ENCODE results near the gene GARIN5B. TPM values are rescaled to one million over a fixed set of nuclear protein-coding genes. Genes with fewer than 3 reads are reported as not detected.

GARIN5B gene
- total RNA-seq, 2 experiments from 2014 or later: not detected

DNA sequence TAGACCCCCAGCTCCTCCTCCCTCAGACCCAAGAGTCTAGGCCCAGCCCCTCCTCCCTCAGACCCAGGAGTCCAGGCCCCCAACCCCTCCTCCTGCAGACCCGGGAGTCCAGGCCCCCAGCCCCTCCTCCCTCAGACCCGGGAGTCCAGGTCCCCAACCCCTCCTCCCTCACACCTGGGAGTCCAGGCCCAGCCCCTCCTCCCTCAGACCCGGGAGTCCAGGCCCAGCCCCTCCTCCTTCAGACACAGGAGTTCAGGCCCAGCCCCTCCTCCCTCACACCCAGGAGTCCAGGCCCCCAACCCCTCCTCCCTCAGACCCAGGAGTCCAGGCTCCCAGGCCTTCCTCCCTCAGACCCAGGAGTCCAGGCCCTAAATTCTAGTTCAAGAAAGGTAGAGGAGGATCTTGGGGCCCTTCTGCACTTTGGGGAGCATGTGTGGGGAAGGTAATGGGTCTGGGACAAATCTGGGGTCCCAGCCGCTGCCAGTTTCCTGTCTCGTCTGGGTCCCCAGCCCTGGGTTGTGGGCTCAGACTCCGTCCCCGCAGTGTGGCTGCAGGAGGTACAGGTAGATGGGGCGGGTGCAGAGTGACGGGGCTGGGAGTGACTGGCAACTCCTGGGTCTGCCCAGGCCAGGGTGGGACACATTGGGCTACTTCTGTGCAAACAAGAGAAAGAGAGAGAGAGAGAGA is 10.4 kb upstream of the GARIN5B start:
- POLR2A ChIA-PET: interaction anchor here (0.6 to 1.4 kb wide), 2 partner anchors 11 to 43 kb away, joined by 3 read pairs; partner anchors contain the start of gene TMEM238
- no peak overlapping the region for H3K27ac Mint-ChIP-seq
- peaks cover 5% of the 10 kb centered on the region for H3K4me1 Mint-ChIP-seq
- no peaks in the 10 kb centered on the region for H3K9me3 Mint-ChIP-seq
- ATAC-seq (ENCODE audit: low read depth) (no peak), DNase-seq (no peak)
- H3K27me3 Mint-ChIP-seq: peaks cover 39% of the 10 kb centered on the region
- H3K36me3 Mint-ChIP-seq: peaks cover 2% of the 10 kb centered on the region
- H3K4me3 Mint-ChIP-seq: no peak overlapping the region

DNA sequence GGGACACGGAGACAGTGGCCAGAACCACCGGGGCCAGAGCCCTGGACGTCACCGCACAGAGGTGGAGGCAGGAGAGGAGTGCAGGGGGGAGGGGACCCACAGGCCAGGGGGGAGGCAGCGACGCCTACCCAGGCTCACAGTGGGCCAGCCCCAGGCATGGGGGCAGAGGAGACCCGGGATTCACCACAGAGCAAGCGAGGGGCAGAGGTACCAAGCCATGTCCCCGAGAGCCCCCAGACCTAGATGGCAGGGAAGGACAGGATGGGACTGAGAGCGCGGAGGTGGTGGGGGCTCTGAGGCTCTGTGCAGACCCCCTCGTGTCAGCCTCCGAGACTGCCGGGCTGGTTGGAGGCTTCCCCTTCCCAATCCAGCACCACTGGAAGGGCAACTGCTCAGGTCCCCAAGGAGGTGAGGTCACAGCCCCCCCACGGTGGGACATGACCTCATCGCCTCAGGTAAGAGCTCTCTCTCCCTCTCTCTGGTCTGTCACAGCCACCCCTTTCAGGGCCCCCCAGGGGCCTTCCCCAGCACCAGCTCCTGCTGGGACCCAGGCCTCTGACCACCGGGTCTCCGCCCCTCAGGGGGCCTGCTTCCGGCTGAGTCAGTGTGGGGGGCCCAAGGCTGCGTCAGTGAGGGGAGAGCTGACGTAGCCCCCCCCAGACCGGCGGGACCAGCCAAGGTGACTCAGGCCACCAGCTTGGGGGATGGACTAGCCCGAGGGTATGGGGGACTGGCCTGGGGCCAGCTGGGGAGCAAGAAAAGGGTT is 9.4 kb upstream of the GARIN5B start:
- POLR2A ChIA-PET: interaction anchor here (0.6 kb wide), 1 partner anchor 42 kb away, joined by 3 read pairs; no protein-coding TSS in a partner anchor
- Mint-ChIP-seq H3K27me3 (peaks cover 40% of the 10 kb centered on the region), H3K27ac (no peak overlapping the region), H3K36me3 (peaks cover 2% of the 10 kb centered on the region), H3K4me3 (no peak overlapping the region), H3K4me1 (peaks cover 5% of the 10 kb centered on the region), H3K9me3 (no peaks in the 10 kb centered on the region)
- ATAC-seq (ENCODE audit: low read depth): peak; percentile 17
- DNase-seq: no peak

DNA sequence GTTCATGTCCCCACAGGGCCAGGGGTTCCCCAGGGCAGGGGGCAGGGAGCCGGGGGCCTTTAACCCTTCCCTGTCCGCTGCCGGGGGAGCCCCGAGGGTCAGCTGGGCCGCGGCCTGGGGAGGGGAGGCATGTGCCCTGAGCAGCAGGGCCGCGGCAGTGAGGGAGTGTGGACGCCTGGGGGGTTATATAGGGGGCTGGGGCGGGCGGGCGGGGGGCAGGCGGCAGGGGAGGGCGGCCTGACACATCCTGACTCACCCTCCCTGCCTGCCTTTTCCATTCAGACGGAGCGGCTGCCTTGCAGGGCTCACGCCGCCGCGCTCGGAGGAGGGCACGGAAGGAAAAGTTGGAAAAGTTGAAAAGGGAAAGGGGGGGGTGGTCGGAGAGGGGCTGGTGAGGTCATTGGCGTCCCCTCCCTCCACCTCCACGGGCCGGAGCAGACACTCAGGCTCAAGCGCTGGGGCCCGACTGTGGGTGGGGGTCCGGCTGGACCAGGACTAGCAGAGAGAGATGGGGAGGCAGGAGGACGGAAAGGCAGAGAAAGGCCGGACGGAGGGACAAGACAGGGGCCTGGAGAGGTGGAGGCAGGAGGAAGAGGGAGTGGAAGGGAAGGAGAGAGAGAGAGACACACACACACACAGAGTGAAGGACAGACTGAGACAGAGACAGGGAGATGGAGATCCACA is 7.4 kb upstream of the GARIN5B start, which contains the start of gene IL11:
Gene IL11, minus strand, starts transcription at position 159 of the 684 bp plus-strand sequence. Its CDS starts 153 bp downstream, at position 6.
- POLR2A ChIA-PET: interaction anchor here (2.3 kb wide), 1 partner anchor 13 kb away, joined by 10 read pairs; the partner anchor contains the start of gene TMEM238
- Mint-ChIP-seq H3K4me1 (peaks cover 5% of the 10 kb centered on the region), H3K9me3 (no peaks in the 10 kb centered on the region), H3K4me3 (peak within 1 kb of the TSS; percentile 61), H3K27me3 (peaks cover 37% of the 10 kb centered on the region), H3K36me3 (peaks cover 2% of the 10 kb centered on the region), H3K27ac (no peak within 1 kb of the TSS)
- DNase-seq (no peak), ATAC-seq (ENCODE audit: low read depth) (peak; percentile 4)

DNA sequence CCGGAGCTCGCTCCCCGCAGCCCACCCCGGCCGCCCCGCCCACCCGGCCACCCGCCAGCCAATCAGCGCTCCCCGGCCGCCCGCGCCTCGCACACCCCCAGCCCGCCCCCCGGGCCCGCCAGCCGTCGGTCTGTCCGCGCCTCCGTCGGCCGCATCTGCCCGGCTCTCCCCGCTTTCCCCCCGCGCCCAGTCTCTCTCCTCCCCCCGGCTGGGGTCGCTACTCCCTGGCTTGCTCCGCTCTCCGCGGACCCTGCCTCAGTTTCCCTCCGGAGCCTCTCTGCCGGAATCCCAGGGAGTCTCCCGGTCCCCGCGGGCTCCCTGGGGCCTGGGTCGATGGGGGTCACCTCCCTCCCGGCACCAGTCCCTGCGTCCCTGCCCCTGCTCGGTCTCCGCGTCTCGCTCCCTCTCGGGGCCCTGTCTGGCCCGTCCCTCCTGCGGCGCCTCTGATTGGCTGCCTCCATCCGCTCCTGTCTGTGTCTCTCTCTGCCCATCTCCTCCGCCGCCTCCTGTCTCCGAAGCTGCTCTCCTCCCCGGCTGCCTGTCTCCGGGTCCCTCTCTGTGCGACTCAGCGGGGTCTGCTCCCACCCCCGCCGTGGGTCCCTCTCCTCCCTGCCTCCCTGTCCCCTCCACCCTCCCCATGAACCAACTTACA is 6.7 kb upstream of the GARIN5B start:
- peaks cover 2% of the 10 kb centered on the region for H3K36me3 Mint-ChIP-seq
- DNase-seq: no peak
- H3K27ac Mint-ChIP-seq: no peak overlapping the region
- ATAC-seq (ENCODE audit: low read depth): peak; percentile 27
- H3K4me3 Mint-ChIP-seq: peak overlapping the region; percentile 61
- H3K9me3 Mint-ChIP-seq: no peaks in the 10 kb centered on the region
- H3K4me1 Mint-ChIP-seq: peaks cover 5% of the 10 kb centered on the region
- POLR2A ChIA-PET: interaction anchor here (2.3 kb wide), 1 partner anchor 14 kb away, joined by 10 read pairs; the partner anchor contains the start of gene TMEM238
- peaks cover 37% of the 10 kb centered on the region for H3K27me3 Mint-ChIP-seq

DNA sequence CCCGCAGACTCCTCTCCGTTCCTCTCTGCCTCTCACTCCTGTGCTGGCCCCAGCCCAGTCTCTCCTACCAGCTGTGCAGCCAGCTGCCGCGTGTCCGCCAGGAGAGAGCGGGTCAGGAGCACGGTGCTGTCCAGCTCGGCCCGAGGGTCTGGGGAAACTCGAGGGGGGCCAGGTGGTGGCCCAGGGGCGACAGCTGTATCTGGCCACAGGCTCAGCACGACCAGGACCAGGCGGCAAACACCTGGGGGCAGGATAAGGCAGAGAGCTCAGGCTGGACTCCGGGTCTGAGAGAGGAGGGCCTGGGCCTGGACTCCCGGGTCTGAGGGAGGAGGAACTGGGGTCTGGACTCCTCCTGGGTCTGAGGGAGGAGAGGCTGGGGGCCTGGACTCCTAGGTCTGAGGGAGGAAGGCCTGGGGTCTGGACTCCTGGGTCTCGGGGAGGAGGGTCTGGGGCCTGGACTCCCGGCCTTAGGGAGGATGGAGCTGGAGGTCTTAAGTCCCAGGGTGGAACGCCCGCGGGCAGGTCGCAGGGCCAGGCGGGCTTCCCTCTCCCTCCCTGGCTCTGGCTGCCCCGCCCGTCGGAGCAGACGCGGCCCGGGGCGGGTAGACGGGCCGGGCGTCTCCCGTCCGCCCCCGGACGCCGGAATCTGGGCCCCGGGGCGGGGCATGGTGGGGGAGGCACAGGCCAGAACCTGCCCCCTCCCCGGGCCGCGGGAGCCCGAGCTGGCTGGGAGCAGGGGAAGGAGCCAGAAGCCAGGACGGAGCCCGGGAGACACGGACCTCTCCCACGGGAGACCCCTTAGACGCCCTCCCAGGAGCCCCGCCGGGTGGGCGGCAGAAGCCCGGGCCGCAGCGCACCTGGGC is 5.9 kb upstream of the GARIN5B start:
- Mint-ChIP-seq H3K9me3 (no peaks in the 10 kb centered on the region), H3K36me3 (peaks cover 2% of the 10 kb centered on the region), H3K4me3 (no peak overlapping the region), H3K4me1 (peaks cover 5% of the 10 kb centered on the region), H3K27me3 (peaks cover 37% of the 10 kb centered on the region), H3K27ac (no peak overlapping the region)
- DNase-seq: no peak
- peak; percentile 37 for ATAC-seq (ENCODE audit: low read depth)
- POLR2A ChIA-PET: interaction anchor here (2.3 kb wide), 1 partner anchor 15 kb away, joined by 10 read pairs; the partner anchor contains the start of gene TMEM238

DNA sequence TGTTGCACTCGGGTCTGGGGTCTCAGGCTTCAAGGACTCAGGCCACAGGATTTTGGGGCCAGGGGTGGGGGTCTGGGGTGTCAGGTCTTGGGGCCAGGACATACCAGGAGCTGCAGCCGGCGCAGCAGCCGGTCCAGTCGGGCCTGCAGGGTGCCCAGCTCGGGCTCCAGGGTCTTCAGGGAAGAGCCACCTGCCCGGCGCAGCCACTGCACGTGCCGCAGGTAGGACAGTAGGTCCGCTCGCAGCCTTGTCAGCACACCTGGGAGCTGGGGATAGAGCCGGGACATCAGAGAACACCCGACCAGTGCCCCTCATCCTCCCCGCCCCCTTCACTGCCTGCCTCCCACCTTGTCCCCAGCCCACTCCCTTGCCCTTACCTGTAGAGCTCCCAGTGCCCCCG is 5.0 kb upstream of the GARIN5B start:
- ATAC-seq (ENCODE audit: low read depth): no peak
- no peaks in the 10 kb centered on the region for H3K9me3 Mint-ChIP-seq
- POLR2A ChIA-PET: interaction anchor here (2.3 kb wide), 1 partner anchor 16 kb away, joined by 10 read pairs; the partner anchor contains the start of gene TMEM238
- H3K4me1 Mint-ChIP-seq: peaks cover 2% of the 10 kb centered on the region
- DNase-seq: no peak
- peaks cover 32% of the 10 kb centered on the region for H3K27me3 Mint-ChIP-seq
- no peak overlapping the region for H3K4me3 Mint-ChIP-seq
- no peak overlapping the region for H3K27ac Mint-ChIP-seq
- H3K36me3 Mint-ChIP-seq: peaks cover 2% of the 10 kb centered on the region

DNA sequence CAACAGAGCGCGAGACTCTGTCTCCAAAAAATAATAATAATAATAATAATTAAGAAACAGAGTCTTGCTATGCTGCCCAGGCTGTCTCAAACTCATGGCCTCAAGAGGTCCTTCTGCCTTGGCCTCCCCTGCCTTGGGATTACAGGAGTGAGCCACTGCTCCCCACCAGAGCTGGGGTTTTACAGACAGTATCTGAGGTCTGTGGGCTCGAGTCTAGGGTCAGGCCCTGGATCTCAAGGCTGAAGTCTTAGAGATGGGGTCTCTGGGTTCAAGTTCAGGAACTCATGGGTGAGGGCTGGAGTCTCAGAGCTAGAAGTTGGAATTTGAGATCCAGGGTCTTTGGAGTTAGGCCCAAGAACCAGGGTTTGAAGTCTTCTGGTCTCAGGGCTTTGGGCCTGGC is 3.7 kb upstream of the GARIN5B start:
- DNase-seq: no peak
- no peaks in the 10 kb centered on the region for H3K9me3 Mint-ChIP-seq
- H3K4me3 Mint-ChIP-seq: no peak overlapping the region
- H3K27me3 Mint-ChIP-seq: peaks cover 28% of the 10 kb centered on the region
- H3K27ac Mint-ChIP-seq: no peak overlapping the region
- no peak for ATAC-seq (ENCODE audit: low read depth)
- peaks cover 2% of the 10 kb centered on the region for H3K36me3 Mint-ChIP-seq
- POLR2A ChIA-PET: no interaction called here
- peaks cover 2% of the 10 kb centered on the region for H3K4me1 Mint-ChIP-seq

DNA sequence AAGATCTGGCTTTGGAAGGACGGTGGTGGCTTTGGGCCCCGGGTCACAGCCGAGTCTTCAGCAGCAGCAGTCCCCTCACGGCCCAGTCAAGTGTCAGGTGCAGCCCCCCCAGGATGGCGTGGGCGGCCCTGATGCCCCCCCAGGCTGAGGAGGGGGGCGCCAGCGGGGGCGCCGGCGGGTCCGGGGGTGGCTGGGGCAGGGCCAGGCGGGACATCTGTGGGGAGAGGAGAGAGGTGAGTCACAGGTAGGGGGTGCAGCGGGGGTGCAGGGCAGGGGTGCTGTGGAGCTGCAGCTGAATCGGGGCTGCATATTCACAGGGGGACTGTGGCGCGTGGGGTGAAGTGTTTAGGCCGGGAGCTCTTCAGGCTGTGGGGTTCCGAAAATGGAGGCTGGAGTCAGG is 2.9 kb upstream of the GARIN5B start:
- Mint-ChIP-seq H3K36me3 (peaks cover 2% of the 10 kb centered on the region), H3K27me3 (peaks cover 20% of the 10 kb centered on the region), H3K27ac (no peak overlapping the region), H3K9me3 (no peaks in the 10 kb centered on the region), H3K4me1 (peaks cover 2% of the 10 kb centered on the region), H3K4me3 (no peak overlapping the region)
- POLR2A ChIA-PET: no interaction called here
- DNase-seq (no peak), ATAC-seq (ENCODE audit: low read depth) (no peak)

DNA sequence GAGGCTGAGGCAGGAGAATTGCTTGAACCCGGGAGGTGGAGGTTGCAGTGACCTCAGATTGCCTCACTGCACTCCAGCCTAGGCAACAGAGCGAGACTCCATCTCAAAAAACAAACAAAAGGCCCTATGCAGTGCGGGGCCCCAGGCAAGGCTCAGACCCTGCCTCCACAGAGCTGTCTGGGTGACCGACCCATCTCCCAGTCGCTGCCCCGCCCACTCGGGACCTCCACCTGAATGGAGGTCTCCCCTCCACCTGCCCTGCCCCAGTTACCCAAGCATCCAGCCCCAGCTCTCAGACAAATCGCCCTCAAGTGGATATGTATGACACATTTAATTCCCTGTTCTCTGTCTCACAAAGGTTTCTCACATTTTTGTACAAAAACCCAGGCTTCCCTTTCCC is 2.2 kb upstream of the GARIN5B start:
- no peak overlapping the region for H3K27ac Mint-ChIP-seq

DNA sequence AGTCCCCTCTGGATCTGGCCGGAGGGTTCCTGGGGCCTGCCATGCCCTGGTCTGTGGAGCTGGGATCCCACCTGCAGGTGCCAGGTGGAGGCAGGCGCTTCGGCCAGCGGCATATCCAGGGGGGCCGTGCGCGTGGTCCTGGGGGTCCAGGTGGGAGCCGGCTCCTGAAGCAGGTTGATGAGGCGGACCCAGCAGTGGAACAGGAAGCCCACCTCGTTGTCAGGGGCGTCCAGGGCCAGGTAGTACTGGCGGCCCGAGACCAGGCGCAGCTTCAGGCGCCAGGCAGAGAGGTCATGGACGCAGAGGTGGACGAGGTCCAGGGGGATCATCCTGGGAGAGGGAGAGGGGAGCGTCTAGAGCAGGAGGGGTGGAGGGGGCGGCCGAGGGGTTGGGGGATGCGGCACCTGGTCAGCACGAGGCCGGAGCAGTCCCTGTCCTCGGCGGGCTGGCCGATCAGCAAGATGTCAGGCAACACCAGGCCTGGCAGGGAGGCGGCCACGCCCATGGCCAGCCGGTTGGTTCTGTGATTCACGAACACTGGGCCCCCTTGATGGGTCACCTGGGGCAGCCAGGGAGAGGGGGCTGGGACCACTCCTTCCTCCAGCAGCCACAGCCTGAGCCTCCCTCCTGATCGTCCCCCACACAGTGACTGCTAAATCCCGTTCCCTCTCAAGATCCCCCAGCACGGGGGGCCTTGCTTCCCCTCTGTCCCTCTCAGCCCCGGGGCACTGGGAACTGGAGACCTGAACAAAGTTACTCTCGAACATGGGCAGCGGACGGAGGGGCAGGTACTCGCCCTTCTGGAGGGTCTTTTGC is 678 bp downstream of the GARIN5B start:
- ATAC-seq (ENCODE audit: low read depth) (no peak), DNase-seq (no peak)
- Mint-ChIP-seq H3K27me3 (peaks cover 6% of the 10 kb centered on the region), H3K4me3 (no peak overlapping the region), H3K36me3 (no peaks in the 10 kb centered on the region), H3K4me1 (no peaks in the 10 kb centered on the region), H3K27ac (no peak overlapping the region), H3K9me3 (no peaks in the 10 kb centered on the region)
- POLR2A ChIA-PET: no interaction called here

More for the DNA sequence above, 2.2 kb upstream of the GARIN5B start:
- no peak overlapping the region for H3K4me3 Mint-ChIP-seq
- H3K36me3 Mint-ChIP-seq: no peaks in the 10 kb centered on the region
- POLR2A ChIA-PET: no interaction called here
- ATAC-seq (ENCODE audit: low read depth) (no peak), DNase-seq (no peak)
- H3K27me3 Mint-ChIP-seq: peaks cover 13% of the 10 kb centered on the region
- H3K4me1 Mint-ChIP-seq: peaks cover 2% of the 10 kb centered on the region
- no peaks in the 10 kb centered on the region for H3K9me3 Mint-ChIP-seq

DNA sequence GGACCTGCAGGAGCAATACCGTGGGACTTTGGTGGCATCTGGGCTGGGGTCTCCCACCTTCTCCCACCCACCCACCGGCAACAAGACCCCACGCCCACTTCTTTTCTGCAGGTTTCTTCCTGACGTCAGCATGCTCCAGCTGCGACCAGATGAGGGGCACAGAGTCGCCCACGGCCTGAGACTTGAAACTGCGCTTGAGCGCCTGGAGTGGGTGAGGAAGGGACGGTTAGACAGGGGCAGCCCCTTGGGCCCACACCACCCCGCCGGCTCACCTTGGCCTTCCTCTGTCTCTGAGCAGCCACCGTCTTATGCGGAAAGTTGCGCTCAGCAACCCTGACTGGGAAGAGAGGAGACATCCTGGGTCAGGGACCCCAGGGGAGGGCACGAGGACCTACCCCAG is 2.2 kb downstream of the GARIN5B start:
- Mint-ChIP-seq H3K4me3 (no peak overlapping the region), H3K27me3 (peaks cover 9% of the 10 kb centered on the region), H3K4me1 (no peaks in the 10 kb centered on the region), H3K9me3 (no peaks in the 10 kb centered on the region), H3K27ac (no peak overlapping the region), H3K36me3 (no peaks in the 10 kb centered on the region)
- no peak for ATAC-seq (ENCODE audit: low read depth)
- POLR2A ChIA-PET: no interaction called here
- no peak for DNase-seq
